HG03432 (cell line): ENCODE measurements around the gene GZF1.

Experiments
- ATAC-seq: cut with Tn5 transposase; IDR thresholded peaks from one replicate; pipeline ENCODE4 v1.9.1; 2021; ENCODE audit warnings: mild to moderate bottlenecking, moderate library complexity; ENCODE audit not compliant: unreplicated experiment

Gene GZF1

DNA sequence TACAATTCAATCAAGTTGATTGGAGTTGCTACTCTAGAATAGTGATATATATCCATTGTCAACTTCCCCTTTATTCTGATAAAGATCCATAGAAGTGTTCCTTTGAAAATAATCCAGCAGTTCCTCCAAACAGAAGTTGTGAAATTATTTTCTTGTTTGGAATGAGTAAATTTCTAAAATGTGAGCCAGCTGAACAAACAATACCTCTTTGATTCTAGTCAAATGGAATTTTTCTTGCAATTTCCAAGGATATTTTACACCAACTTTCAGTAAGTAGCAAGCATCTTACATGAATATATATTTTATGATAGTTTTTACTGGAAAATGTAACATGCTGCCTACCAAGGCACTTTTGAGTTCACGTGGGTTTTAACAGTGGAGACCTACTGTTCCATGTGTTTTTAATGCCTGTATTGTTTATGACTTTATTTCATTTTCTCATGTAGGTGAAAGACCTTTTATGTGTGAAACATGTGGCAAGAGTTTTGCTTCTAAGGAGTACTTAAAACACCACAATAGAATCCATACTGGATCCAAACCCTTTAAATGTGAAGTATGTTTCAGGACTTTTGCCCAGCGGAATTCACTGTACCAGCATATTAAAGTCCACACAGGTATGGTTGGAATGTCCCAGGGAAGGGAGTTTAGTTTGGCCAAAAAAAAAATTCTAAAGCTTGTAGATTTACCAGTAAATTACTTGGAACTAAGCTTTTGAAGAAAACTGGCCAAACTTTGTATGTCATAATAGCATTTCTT is 6.5 kb downstream of the GZF1 start:
- ATAC-seq = no peak

- no peak for ATAC-seq
Measured at GRCh38 chr20:23369072-23369823, 7.3 kb downstream of the GZF1 start.

DNA sequence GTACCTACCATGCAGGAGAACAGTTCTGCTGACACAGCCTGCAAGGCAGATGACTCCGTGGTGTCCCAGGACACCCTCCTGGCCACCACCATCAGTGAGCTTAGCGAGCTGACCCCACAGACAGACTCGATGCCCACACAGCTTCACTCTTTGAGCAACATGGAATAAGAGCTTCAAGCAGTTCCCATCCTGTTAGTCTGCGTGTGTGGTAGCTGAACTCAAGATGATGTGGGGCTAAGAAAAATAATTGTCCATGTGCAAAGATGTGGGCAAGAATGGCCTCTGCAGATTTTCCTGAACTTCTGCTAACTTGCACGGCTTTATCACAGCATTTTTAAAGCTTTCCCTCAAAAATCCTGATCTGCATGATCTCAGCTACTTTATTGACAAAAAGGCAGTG is 8.3 kb downstream of the GZF1 start:
- ATAC-seq = no peak

DNA sequence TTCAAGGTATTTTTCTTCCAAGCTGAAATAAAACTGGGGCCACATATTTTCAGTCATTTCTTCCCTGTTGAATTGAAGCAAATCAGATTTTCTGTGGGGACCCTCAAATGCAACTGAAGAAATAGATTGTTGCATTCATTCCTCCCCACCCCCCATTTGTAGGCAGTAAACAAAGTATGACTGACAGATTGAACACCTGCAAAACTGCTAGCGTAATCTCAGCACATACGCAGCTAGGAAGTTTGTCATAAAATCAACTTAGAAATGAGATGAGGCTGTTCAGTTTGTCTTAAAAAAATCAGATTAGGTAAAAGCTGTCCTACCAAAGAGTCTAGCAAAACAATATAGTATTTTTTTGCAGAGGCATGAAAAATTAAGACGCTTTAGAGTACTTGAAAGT is 8.9 kb downstream of the GZF1 start:
- no peak for ATAC-seq

DNA sequence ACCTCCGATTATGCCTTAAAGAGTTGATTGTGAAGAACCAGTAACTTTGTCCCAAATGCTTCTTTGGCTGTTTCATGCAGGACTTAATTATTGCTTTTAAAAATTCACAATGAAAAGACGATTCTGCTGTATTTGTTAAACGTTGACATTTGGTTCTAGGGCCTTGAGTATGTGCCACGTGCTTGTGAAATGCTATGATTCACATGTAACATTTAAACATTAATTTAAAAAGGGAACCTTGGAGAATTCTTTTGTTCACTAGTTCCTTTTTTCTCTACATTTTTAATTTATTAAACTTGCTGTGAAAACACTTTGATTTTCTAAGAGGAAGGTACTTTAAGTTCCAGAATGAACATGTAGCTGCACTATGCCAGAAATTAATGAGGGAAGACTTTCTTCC is 9.5 kb downstream of the GZF1 start:
- ATAC-seq = no peak

- no peak for ATAC-seq
Measured at GRCh38 chr20:23374441-23374840, 12.5 kb downstream of the GZF1 start.

DNA sequence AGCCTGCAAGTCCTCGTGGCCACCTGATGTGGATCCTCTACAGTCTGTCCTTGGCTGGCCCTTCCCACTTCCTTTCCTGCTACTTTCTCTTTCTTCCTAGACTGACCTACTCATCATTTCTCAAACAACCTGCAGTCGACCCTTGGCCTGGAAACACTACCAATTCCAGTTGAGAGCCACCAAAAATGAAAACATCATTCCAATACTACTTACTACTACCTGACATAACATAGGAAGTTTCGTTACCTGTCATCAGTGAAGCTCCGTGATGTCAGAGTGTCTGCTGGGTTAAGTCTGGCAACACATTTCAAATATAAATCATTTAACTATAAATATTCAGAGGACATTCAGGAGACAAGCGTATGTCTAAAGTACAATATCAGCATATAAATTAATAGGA is 13.8 kb downstream of the GZF1 start:
- ATAC-seq = no peak

DNA sequence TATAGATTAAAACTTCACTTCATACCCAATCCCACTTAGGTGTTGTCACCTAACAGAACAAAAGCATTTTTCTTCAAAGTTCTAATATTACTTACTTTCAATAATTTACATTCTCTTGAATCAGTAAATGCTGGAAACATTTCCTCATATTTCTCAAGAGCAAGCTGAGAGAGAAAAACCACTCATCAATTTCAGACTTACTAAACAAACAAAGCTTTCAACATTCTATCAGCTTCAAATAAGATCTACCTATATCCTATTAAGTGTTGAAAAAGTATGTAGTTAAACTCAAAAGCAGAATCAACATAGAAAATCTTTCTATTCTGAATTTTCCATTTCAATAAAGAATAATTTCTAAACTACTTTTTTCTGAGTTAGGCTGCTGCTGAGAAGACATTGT is 17.8 kb downstream of the GZF1 start:
- no peak for ATAC-seq

- no peak for ATAC-seq
Measured at GRCh38 chr20:23381876-23382275, 19.9 kb downstream of the GZF1 start.

DNA sequence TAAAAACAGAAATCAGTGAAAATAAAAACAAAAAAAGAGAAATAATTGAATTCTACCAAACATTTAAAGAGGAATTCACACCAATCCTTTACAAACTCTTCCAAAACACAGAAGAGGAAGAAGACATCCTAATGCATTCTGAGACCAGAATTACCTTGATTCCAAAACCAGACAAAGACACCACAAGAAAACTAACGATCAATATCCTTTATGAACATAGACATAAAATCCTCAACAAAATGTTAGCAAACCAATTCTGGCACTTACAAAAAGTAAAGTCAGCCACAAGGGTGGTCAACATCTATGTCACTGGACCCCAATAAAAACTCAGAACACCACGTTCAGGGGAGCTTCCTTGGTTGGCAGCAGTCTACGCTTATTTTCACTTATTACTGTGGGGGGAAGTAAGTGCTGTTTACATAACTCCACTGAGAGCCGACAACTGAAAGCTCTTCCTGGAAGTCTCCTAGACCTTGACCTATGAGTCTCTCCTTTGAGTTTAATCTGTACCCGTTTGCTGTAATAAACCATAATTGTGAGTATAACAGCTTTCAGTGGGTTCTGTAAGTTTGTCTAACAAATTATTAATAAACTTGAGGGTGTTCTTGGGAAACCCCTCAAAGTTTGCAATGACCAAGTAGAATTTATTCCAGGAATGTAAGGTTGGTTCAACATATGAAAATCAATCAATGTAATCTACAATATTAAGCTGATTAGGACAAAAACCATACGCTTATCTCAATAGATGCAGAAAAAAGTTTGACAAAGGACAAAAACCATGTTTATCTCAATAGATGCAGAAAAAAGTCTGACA is 24.5 kb downstream of the GZF1 start:
- ATAC-seq = no peak

GRCh38 chr20:23387118-23387443 is 25.1 kb downstream of the GZF1 start:
- ATAC-seq = no peak

GRCh38 chr20:23390091-23390774 is 28.3 kb downstream of the GZF1 start:
- no peak for ATAC-seq

GRCh38 chr20:23391707-23392310 is 29.8 kb downstream of the GZF1 start:
- ATAC-seq = no peak

DNA sequence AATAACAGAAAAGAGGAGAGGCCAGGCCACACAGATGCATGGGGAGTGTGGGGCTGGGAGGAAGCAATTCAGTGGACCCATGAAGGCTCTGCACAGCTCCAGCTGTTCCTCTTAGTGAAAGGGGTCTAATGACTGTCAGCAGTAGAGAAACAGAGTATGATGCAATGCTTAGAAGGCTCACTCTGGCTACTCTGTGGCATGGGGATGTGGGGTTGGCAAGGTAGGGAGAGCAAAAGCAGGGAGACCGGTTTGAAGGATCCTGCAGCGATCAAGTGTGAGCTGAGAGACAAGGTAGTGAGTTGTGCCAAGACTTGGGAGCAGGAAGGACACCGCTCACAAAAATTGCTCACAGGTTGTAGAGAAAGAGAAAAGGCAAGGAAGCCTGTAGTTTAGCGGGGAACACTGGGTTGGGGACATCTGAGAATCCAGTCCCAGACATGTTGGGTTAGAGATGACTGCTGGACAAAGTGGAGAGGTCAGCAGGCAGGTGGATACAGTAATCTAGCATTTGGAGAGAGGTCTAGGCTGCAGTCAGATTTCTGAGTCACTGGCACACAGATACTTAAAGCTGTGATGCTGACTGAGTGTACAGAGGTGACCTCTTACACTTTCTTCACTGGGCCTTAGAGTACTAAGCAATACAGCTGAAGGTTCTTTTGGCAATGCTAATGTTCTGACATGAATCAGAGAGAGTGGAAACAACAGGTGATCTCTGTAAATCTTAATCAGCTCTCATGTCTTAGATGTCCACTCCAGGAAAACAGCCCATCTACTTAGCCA is 32.2 kb downstream of the GZF1 start:
- ATAC-seq = no peak

GRCh38 chr20:23396950-23397627 is 35.1 kb downstream of the GZF1 start:
- ATAC-seq = no peak

GRCh38 chr20:23397961-23398360 is 36.0 kb downstream of the GZF1 start:
- no peak for ATAC-seq

DNA sequence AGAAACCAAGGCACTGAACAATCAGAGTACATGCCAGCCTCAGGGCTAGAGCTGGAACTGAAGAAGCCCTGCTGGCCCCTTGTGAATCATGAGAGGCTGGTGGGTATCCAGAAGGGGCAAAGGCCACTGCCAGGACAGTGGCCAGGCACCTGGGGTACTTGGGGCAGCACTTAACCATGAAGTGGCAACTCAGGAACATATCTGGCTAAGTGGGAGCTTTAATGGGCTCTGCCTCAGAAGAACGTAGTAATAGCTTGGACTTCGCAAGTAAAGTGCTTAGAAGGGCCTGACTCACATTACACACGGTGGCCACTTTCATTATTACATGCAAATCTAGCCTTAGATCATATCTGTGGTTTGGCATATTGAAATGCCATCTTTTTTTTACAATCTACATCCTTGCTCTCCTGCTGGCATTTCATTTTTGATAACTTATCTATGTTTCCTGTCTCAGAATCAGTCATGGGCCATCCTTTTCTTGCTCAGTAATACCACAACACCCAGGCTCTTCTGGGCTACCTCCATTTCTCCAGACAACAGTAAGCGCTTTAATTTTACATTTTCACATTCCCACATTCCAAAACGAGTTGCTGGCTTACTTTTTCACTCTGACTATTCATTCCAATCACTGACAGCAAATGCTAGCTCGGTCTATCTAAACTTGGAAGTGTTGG is 37.7 kb downstream of the GZF1 start:
- peak; percentile 64 for ATAC-seq

DNA sequence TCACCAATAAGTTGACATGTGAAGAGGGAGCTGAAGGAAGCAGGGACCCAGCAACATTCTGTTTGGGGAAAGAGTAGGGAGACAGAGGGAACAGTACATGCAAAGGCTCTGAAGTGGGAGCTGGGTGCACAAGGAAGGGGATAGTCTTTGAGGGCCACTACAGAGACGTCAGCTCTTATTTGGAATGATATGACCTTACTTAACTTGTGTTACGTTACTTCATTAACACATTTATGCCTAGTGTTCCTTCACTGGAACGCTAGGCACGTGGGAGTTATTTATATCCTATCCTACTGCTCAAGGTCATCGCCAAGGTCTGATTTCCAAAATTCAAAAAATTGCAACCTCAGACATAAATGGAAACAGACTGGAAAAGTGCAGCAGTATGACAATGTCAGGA is 39.1 kb downstream of the GZF1 start:
- ATAC-seq = no peak

- no peak for ATAC-seq
Measured at GRCh38 chr20:23403751-23404150, 41.8 kb downstream of the GZF1 start.
